Cardiac muscle cell (in vitro differentiated cells and primary cell): ENCODE results near the gene MSN. TPM values are rescaled to one million over a fixed set of nuclear protein-coding genes. Genes with fewer than 3 reads are reported as not detected.

Source experiments
- DNase-seq, 2 donors: peaks; one replicate each; pipeline versions ENCODE4 v3.0.0 to v3.0.0-alpha.2; 2010 to 2017; ENCODE audit warnings: low read depth in 1 of 2, low spot score in 1 of 2
- H3K27ac ChIP-seq: fragments of 200-600 bp; sonication (generic); 2 replicates; pipeline ENCODE4 v1.5.1; 2016
- H3K27me3 ChIP-seq: fragments of 200-600 bp; sonication (generic); 2 replicates; pipeline ENCODE4 v1.6.0; 2016; ENCODE audit warnings: control low read depth
- H3K36me3 ChIP-seq: fragments of 200-600 bp; sonication (generic); 2 replicates; pipeline ENCODE4 v1.5.1; 2016; ENCODE audit warnings: control low read depth
- H3K4me1 ChIP-seq: fragments of 200-600 bp; sonication (generic); 2 replicates; pipeline ENCODE4 v1.8.1; 2017; ENCODE audit warnings: low read depth, mild to moderate bottlenecking, mixed run types
- H3K4me3 ChIP-seq: fragments of 200-600 bp; sonication (generic); 2 replicates; pipeline ENCODE4 v1.5.1; 2016; ENCODE audit warnings: mild to moderate bottlenecking
- H3K9me3 ChIP-seq: fragments of 200-600 bp; sonication (generic); 2 replicates; pipeline ENCODE4 v1.5.1; 2017; ENCODE audit warnings: low read depth, mild to moderate bottlenecking, control low read depth
- CTCF ChIP-seq: IDR thresholded peaks from 2 replicates; pipeline ENCODE4 v1.5.1; 2012; ENCODE audit warnings: low read depth, mild to moderate bottlenecking, low read length
- polyA plus RNA-seq: library from polyadenylated mRNA; unstranded; fragments of >200 nt; fragmentation: Nextera tagmentation; extraction: Ambion mirVana; gene quantifications from 2 replicates; pipeline ENCODE4 v1.2.1, GENCODE V29; 2016
- total RNA-seq: library from RNA; depleted of rRNA; stranded (reverse); fragments of >200 nt; gene quantifications from 2 replicates; pipeline ENCODE4 v1.2.3, GENCODE V29; 2016

Gene MSN
- total and polyA plus RNA-seq, 2 experiments from 2014 or later, result 57.3 to 75.9 TPM

GRCh38 chrX:65706041-65706828 lies 38.8 kb downstream of the MSN start:
- H3K27ac ChIP-seq, result peak overlapping the region; percentile 36
- no peaks in the 10 kb centered on the region for H3K36me3 ChIP-seq
- TF ChIP-seq CTCF, result no peak
- peaks cover 1% of the 10 kb centered on the region for H3K4me1 ChIP-seq
- no peak overlapping the region for H3K4me3 ChIP-seq
- no peaks in the 10 kb centered on the region for H3K27me3 ChIP-seq
- peak; percentile 9 to 75 for DNase-seq
- H3K9me3 ChIP-seq, result no peaks in the 10 kb centered on the region

- Histone ChIP-seq H3K9me3 (no peaks in the 10 kb centered on the region), H3K27ac (no peak overlapping the region), H3K36me3 (no peaks in the 10 kb centered on the region), H3K4me3 (no peak overlapping the region), H3K4me1 (no peaks in the 10 kb centered on the region), H3K27me3 (no peaks in the 10 kb centered on the region)
- TF ChIP-seq CTCF, result no peak
- no peak for DNase-seq
These were observed 39.7 kb downstream of the MSN start for GRCh38 chrX:65707151-65707550.

GRCh38 chrX:65712005-65712806 lies 44.8 kb downstream of the MSN start:
- H3K4me3 ChIP-seq, result no peak overlapping the region
- no peaks in the 10 kb centered on the region for H3K36me3 ChIP-seq
- DNase-seq, result peak in 1 of 2 donors; percentile 14
- TF ChIP-seq CTCF, result no peak
- no peak overlapping the region for H3K27ac ChIP-seq
- H3K4me1 ChIP-seq, result no peaks in the 10 kb centered on the region
- no peaks in the 10 kb centered on the region for H3K27me3 ChIP-seq
- H3K9me3 ChIP-seq, result no peaks in the 10 kb centered on the region

GRCh38 chrX:65718538-65718937 lies 51.1 kb downstream of the MSN start:
- no peak overlapping the region for H3K27ac ChIP-seq
- no peaks in the 10 kb centered on the region for H3K9me3 ChIP-seq
- no peaks in the 10 kb centered on the region for H3K27me3 ChIP-seq
- no peak overlapping the region for H3K4me3 ChIP-seq
- no peaks in the 10 kb centered on the region for H3K4me1 ChIP-seq
- H3K36me3 ChIP-seq, result no peaks in the 10 kb centered on the region
- no peak for DNase-seq
- no peak for TF ChIP-seq CTCF

- no peak for DNase-seq
- Histone ChIP-seq H3K27me3 (no peaks in the 10 kb centered on the region), H3K9me3 (no peaks in the 10 kb centered on the region), H3K36me3 (no peaks in the 10 kb centered on the region), H3K27ac (no peak overlapping the region), H3K4me1 (no peaks in the 10 kb centered on the region), H3K4me3 (no peak overlapping the region)
- no peak for TF ChIP-seq CTCF
These were observed 53.0 kb downstream of the MSN start for GRCh38 chrX:65720381-65720964.
